G401 (cell line): ENCODE measurements around the gene PSAP. TPM values are rescaled to one million over a fixed set of nuclear protein-coding genes. Genes with fewer than 3 reads are reported as not detected.

ENCODE experiments used
- total RNA-seq: library from RNA; depleted of rRNA; stranded (reverse); fragments of >200 nt; shearing (Covaris generic); gene quantifications from 2 replicates; pipeline ENCODE4 v1.2.3, GENCODE V29; 2014; rRNA removed

Gene PSAP
- total RNA-seq, 1 experiment from 2014 or later = 582 TPM

Other genes starting within 250 kb of the PSAP start
- not detected in 2 replicates for gene C10orf105, start 131.5 kb downstream of the PSAP start, total RNA-seq
- gene VSIR, start 77.7 kb downstream of the PSAP start, total RNA-seq = 1.2 and 1.5 TPM in 2 replicates
- gene CHST3, start 113.1 kb upstream of the PSAP start, total RNA-seq = 26.6 and 29.9 TPM in 2 replicates
- gene SPOCK2, start 237.3 kb upstream of the PSAP start, total RNA-seq = 0.12 and 0.17 TPM in 2 replicates